HUDEP-2 (cell line): ENCODE data around the gene LHPP.

Source experiments
- DNase-seq, 76 experiments: peaks; one replicate each; lab custom pipeline; 2025; ENCODE audit not compliant: unreplicated experiment in 76 of 76; lab: John Stamatoyannopoulos, UW

Gene LHPP

GRCh38 chr10:124588736-124589490 lies 127.3 kb downstream of the LHPP start:
- peak in 58 of 76 experiments; percentile 6 to 65 (median 26) for DNase-seq

- DNase-seq, result no peak
Observed at GRCh38 chr10:124589491-124590041, 127.9 kb downstream of the LHPP start.

GRCh38 chr10:124590216-124591122 lies 128.8 kb downstream of the LHPP start:
- DNase-seq, result no peak

GRCh38 chr10:124591123-124591495 lies 129.5 kb downstream of the LHPP start:
- no peak for DNase-seq

GRCh38 chr10:124592101-124592500 lies 130.5 kb downstream of the LHPP start:
- DNase-seq, result no peak

GRCh38 chr10:124592736-124593430 lies 131.3 kb downstream of the LHPP start:
- no peak for DNase-seq

GRCh38 chr10:124593431-124593985 lies 131.9 kb downstream of the LHPP start:
- DNase-seq, result no peak

GRCh38 chr10:124594240-124594639 lies 132.6 kb downstream of the LHPP start:
- DNase-seq, result no peak

- no peak for DNase-seq
Observed at GRCh38 chr10:124595143-124595883, 133.7 kb downstream of the LHPP start.

- no peak for DNase-seq
Observed at GRCh38 chr10:124596116-124596785, 134.6 kb downstream of the LHPP start.

GRCh38 chr10:124596962-124597845 lies 135.6 kb downstream of the LHPP start:
- DNase-seq, result no peak

GRCh38 chr10:124597846-124598165 lies 136.2 kb downstream of the LHPP start:
- no peak for DNase-seq

- DNase-seq, result no peak
Observed at GRCh38 chr10:124598196-124598595, 136.6 kb downstream of the LHPP start.

GRCh38 chr10:124598773-124599587 lies 137.4 kb downstream of the LHPP start:
- DNase-seq, result no peak

GRCh38 chr10:124599588-124600050 lies 138.0 kb downstream of the LHPP start:
- DNase-seq, result no peak

- no peak for DNase-seq
Observed at GRCh38 chr10:124600051-124600880, 138.6 kb downstream of the LHPP start.

GRCh38 chr10:124601016-124601415 lies 139.4 kb downstream of the LHPP start:
- no peak for DNase-seq
